GM19452 (cell line): ENCODE results near the gene TMOD1.
"Not testable (repeated sequence)": the region's sequence is repeated elsewhere in the genome, so short reads cannot be mapped to it uniquely, and the experiment has no call there.

Experiments used
- ATAC-seq: cut with Tn5 transposase; IDR thresholded peaks from one replicate; pipeline ENCODE4 v1.9.1; 2021; ENCODE audit not compliant: unreplicated experiment

Gene TMOD1

GRCh38 chr9:97501177-97501971 is at the start of gene TMOD1:
Gene TMOD1, plus strand, starts transcription at chr9:97501666. Its CDS starts 22,523 bp downstream, at chr9:97524189.
- ATAC-seq: peak; percentile 55

- not testable (repeated sequence) for ATAC-seq
These were observed 47.9 kb upstream of the TMOD1 start for GRCh38 chr9:97453573-97453972.

GRCh38 chr9:97456841-97457240 is 44.6 kb upstream of the TMOD1 start:
- ATAC-seq: not testable (repeated sequence)

GRCh38 chr9:97459326-97459725 is 42.1 kb upstream of the TMOD1 start:
- ATAC-seq: no peak

GRCh38 chr9:97462159-97462558 is 39.3 kb upstream of the TMOD1 start:
- no peak for ATAC-seq

- no peak for ATAC-seq
These were observed 38.6 kb upstream of the TMOD1 start for GRCh38 chr9:97462914-97463313.

- peak; percentile 75 for ATAC-seq
These were observed 32.6 kb upstream of the TMOD1 start for GRCh38 chr9:97468658-97469448.

GRCh38 chr9:97470076-97470475 is 31.4 kb upstream of the TMOD1 start:
- no peak for ATAC-seq

- no peak for ATAC-seq
These were observed 27.7 kb upstream of the TMOD1 start for GRCh38 chr9:97473717-97474116.

GRCh38 chr9:97474372-97474925 is 27.0 kb upstream of the TMOD1 start:
- no peak for ATAC-seq

GRCh38 chr9:97475059-97475458 is 26.4 kb upstream of the TMOD1 start:
- ATAC-seq: no peak

GRCh38 chr9:97478301-97478981 is 23.0 kb upstream of the TMOD1 start:
- ATAC-seq: no peak

GRCh38 chr9:97479496-97480159 is 21.8 kb upstream of the TMOD1 start:
- ATAC-seq: no peak

GRCh38 chr9:97480174-97480573 is 21.3 kb upstream of the TMOD1 start:
- no peak for ATAC-seq

- ATAC-seq: no peak
These were observed 20.7 kb upstream of the TMOD1 start for GRCh38 chr9:97480749-97481148.

- ATAC-seq: no peak
These were observed 17.3 kb upstream of the TMOD1 start for GRCh38 chr9:97484134-97484533.

- ATAC-seq: no peak
These were observed 14.4 kb upstream of the TMOD1 start for GRCh38 chr9:97487107-97487506.

GRCh38 chr9:97487861-97488260 is 13.6 kb upstream of the TMOD1 start:
- no peak for ATAC-seq

GRCh38 chr9:97491216-97491999 is 10.1 kb upstream of the TMOD1 start:
- no peak for ATAC-seq
